GM21423 (cell line): Measurements from ENCODE around the gene GRID1.

Experiments used
- ATAC-seq: cut with Tn5 transposase; IDR thresholded peaks from one replicate; pipeline ENCODE4 v1.9.1; 2021; ENCODE audit warnings: mild to moderate bottlenecking, moderate library complexity; ENCODE audit not compliant: unreplicated experiment

GRID1 gene

DNA sequence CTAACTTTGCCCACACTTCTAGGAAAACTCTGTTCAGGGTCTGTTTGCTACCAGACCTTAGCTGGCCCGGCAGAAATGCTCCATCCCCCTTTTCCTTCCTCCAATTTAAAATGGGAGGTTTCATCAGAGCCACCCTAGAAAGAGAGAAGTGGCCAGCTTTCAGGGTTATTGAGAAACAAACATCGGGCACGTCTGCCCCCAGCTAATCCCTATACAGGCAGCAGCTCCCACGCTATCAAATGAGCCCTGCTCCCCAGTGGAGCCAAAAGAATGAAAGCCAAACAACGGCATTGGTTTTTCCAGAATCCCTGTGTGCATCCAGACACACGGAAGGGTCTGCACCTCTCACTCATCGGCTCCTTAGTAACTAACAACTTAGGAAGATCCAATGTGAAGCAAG lies 132.5 kb downstream of the GRID1 start:
- no peak for ATAC-seq

DNA sequence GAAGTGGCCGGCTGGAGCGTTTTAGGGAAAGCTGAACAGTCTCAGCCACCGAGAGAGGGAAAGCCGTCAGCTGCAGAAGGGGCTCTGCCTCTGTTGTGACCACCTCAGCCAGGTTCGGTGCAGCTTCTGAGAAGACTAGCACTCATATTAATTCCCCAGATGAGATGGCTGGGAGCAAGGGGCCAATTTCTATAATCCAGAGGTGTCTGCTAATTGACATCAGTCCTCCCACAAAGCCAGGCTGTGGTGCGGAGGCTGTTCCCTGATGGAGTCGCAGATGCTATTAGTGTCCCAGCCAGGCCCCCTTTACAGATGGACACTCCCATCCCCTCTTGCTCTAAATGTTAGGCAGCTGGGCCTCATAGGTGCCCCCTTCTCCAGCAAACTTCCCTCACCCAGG lies 133.5 kb downstream of the GRID1 start:
- no peak for ATAC-seq

DNA sequence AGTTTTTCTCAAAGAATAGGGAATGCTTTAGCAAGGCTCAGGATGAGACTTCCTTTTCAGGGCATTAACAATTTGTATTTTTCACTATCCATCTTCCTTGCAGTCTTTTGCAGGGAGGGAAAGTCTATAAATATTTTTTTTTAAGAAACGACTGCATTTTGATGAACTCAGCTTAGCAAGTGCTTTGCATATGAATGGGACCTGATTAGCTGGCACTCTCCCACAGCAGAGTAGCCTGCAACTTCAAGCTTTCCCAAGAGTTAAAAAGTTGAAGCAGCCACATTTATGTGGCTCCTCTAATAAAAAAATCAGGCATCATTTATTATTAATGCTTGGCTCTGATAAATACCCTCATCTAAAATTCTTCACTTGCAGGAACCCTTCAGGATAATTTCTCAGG lies 134.0 kb downstream of the GRID1 start:
- ATAC-seq = no peak

DNA sequence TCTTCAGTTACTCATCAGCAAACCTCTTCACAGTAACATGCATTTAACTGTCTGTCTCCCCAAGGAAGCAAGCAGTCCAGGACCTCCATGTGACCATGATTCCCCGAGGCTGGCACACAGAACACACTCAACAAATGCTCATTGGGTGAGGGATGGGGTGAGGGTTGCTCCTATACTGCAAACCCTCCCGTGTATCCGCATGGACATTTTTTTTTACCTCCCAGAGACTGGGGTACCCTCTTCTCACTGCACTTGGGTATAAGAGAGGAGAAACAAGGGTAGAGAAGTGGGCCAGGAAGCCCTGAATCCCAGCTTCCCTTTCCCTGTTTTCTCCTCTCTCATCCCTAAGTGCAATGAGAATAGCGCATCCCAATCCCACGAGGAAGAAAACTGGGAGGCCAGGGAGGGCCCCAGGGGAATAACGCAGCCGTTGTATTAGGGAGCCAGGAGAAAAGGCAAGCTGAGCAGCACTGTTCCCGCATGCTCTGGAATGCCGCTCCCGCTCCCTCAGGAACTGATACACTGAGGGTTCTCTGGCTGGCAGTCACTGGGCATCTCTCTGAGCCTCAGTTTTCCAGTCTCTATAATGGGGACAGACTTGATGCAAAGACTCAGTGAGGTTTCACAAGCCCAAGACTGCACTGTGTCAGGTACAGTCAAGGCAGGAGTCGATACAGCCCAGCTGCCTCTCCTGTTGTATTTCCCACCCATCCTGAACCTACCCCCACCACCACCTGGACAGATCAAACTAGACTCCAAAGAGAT lies 134.6 kb downstream of the GRID1 start:
- ATAC-seq = no peak

DNA sequence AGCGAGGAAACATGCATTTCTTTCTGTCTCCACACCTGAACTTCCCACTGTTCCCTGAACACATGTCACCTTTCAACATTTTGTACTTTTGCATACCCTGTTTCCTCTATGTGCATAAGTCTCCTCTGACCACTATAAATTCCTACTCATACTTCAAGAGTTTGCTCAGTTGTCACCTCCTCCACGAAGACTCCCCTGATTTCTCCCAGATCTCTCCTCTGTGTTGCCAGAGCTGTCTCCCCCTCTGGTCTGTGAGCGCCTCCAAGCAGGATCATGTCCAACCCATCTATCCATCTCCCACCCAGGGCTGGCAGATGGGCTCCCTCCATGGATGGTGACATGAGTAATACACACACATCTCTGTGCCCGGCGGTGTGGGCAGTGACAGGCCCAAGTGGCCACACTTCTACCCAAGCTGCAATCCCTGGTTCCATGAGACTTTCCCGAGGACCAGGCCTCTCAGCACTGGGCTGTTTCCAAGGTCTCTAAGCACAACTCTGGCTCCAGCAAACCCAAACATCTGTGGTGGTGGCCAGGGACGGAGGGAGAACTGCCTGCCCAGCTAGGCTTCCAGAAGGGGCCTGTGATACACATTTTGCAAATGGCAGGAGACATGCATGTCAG lies 135.9 kb downstream of the GRID1 start:
- no peak for ATAC-seq

DNA sequence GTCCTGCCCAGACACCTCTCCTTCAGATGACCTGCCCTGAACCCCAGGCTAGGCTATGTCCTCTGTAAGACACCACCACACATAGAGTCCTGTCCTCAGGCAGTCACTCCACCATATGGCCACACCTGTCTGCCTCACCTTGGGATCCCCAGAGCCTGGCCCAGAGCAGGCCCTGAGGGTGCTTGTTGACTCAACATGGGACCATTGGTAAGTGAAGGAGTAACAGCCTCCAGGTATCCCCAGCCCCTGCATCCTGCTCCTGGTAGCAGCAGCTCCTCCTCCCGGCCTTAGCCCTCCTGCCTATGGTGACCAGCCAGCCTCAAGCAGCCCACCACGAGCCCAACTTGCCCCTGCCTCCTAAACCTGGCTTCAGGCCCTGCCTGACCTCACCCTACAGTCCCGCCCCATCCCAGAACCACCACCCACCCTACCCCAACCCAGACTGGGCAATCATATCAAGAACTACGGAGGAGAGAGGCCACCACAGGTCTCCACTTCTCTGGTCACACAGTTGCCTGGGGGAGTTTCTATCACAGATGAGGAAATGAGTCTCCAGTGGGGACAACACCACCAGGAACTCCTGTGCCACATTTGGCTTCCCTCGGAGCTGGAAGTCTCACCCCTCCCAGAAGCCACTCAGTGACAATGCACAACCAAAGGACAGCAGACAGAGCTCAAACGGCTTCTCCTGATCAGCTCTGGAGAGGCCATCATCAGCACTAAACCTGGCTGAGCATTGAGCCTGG lies 136.6 kb downstream of the GRID1 start:
- ATAC-seq = no peak

DNA sequence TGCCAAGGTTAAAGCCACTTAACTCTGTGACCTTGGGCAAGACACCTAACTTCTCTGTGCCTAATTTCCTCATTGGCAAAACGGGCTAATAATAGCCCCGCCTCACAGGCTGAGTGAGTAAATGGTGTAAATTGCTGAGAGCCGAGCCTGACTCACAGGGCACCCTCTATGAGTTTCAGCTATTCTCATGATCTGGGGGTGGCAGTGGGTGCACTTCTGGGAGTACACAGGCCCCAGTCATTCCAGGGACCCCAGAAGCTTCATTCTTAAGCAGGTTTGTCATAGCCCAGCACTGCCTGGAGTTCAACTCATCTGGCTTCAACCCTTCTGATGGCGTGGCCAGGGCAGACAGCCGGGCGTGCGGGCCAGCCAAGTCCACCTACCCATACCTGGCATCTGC lies 137.2 kb downstream of the GRID1 start:
- ATAC-seq = no peak

DNA sequence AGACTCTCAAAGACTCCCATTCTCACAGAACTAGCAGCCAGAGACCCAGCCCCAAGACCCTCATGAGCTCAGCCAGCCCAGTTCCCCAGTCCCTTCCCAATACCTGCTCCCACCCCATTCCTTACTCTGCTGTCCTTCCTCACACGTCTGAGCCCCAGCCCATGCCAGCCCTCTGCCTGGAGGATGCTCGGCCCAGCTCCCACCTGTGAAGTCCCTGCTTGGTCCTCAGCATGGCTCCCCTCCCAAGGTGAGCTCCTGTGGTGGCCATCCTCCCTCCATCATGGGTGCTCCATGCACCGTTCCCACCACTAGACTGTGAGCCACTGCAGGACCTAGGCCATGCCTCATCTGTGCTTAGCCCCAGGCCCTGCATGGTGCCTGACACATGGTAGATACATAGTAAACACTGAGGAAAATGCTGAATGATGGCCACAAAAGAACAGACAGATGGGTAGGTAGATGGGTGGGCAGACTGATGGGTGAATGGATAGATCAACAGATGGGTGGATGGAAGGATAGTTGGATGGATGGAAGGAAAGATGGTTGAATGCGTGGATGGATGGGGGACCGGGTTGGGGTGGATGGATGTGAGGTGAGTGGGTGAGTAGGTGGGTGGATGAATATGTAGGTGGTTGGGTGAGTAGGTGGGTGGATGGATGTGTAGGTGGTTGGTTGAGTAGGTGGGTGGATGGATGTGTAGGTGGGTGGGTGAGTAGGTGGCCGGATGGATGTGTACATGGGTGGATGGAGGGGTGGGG lies 138.9 kb downstream of the GRID1 start:
- ATAC-seq = no peak

DNA sequence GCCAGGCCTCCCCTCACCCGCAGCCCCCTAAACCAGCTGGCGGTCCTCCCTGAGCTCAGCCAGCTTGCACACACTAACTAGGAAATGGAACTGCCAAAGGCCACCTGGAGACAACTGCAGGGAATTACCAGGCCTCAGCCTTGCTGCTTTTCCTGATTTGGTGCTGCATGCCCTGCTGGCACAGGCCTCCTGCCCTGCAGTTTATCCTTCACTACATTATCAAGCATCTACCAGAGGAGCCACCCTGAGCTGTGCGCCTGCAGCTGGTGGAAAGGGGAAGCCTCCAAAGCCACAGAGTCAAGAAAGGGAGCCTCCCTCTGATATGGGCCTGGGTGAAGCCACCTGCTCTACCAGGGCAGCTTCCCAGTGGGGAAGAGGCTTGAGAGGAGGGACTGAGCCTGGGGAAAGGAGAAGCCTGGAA lies 139.8 kb downstream of the GRID1 start:
- no peak for ATAC-seq

DNA sequence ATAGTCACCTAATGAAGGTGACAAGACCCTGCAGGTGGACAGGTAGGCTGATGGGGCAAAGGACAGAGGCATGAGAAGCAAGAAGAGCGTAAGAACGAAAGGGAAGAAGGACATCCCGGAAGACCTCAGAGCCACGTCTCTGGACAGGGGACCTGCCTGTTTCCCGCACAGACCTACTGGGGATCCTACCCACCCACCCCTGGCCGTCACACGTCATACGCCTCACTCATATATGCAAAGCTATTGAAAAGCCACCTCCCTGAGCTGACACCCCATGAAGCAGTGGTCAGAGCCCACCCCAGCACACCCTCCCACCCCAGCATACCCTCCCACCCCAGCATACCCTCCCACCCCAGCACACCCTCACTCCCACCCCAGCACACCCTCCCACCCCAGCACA lies 140.6 kb downstream of the GRID1 start:
- no peak for ATAC-seq

DNA sequence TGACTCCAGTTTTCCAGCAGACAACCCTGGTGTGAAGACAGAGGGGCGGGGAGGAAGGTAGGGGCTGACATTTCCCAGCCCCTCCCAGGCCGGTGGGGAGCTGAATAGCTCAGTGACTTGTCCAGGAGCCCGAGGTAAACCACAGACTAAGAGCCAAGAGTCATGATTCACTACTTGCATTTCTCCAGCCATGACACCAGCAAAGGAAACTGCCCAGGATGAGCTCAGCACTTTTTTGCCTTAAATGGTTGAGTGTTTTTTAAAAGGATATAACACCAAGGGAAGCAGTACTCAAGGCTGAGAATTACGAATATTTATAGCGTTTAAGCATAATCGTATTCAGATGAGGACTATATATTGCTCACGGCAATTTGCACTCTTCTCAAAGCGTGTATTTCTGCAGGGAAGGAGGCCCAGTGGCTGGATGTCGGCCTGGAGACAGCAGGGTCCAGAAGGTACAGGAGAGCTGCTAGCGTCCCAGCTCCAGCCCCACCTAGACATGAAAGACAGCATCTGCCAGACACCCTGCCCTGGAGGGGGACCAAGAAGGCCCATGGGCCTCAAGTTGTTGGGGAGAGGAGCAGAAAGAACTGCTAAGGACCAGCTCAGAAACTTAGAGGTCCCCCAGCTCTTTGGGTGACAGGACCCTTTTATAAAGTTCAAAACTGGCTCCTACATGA lies 141.4 kb downstream of the GRID1 start:
- ATAC-seq = peak; percentile 29

DNA sequence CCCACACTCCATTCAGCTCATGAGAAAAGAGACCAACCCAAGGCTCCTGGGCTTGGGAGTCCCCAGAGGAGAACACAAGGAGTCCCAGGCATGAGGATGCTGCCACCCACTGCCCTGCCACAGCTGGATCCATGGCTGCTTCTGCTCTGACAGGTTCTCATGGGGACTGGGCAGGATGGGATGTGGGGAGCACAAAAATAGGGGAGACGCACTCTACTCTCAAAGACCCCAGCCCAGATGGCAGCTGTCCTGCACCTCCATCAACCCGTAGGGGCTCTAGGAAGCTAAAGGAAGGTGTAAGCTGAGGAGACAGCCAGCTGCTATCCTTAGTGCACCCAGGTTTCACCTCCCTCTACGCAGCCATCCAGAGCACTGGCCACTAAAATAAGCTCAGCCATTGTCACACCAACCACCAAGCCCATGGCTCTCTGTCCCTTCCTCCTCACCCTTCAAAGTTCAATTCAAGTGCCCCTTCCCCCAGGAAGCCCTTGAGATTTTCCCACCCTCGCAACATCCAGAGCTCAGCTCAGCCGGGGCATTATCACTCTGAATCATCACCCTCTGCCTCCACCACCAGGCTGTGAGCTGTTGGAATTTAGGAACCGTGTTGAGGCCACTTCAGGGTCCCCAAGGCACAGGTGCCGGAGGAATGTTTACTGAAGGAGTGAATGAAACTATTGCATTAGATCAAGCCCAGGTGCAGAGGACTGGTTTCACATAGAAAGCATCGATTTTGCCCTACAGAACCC lies 142.1 kb downstream of the GRID1 start:
- peak; percentile 86 for ATAC-seq

DNA sequence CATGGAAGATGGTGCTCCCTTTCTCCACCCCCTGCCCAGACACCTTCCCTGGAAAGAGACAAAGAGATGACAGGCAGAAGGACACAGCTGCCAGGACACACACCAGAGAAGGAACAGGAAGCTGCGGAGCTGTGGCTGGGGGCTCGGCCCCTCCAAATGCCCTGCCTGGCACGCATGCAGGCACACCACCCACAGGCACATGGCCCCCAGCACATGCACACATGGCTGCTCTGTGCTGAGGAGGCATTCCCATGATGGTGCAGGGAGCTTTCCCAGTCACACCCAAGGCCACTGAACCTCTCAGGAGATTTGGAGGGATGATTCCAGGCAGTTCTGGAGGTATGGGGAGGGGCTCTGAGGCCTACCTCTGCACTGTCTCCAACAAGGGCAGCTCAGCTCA lies 143.3 kb downstream of the GRID1 start:
- no peak for ATAC-seq

DNA sequence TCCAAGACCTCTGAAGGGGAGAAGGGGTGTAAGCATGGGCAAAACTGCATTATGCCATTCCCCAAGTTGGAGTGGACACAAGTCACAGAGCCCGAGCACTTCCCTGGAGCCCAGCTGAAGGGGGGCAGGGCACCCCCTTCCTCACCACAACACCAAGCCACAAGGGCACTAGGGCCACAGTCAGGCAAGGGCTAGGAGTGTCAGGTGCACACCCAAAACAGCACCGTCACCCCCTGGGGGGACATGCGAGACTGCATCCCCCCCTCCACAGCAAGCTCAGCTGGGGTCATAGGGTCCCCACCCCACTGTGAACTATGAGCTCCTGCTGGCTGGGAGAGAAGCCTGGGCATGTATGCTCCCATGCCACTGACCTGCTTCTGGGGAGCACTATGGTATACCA lies 143.9 kb downstream of the GRID1 start:
- ATAC-seq = no peak

DNA sequence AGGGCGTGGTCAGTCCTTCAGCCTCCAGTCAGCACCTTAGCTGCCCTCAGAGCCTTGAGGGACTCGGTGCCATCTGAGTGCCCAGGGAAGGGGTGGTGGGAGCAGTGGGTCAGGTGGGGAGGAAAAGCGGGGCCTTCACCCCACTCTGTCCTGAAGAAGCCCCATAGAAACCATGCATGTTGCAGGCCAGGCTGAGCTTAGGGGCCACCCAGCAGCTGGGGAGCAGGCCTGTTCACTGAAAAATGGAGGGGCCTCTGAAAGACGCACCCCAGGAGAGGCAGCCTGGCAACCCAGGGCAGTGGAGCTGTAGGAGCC lies 144.3 kb downstream of the GRID1 start:
- ATAC-seq = no peak

DNA sequence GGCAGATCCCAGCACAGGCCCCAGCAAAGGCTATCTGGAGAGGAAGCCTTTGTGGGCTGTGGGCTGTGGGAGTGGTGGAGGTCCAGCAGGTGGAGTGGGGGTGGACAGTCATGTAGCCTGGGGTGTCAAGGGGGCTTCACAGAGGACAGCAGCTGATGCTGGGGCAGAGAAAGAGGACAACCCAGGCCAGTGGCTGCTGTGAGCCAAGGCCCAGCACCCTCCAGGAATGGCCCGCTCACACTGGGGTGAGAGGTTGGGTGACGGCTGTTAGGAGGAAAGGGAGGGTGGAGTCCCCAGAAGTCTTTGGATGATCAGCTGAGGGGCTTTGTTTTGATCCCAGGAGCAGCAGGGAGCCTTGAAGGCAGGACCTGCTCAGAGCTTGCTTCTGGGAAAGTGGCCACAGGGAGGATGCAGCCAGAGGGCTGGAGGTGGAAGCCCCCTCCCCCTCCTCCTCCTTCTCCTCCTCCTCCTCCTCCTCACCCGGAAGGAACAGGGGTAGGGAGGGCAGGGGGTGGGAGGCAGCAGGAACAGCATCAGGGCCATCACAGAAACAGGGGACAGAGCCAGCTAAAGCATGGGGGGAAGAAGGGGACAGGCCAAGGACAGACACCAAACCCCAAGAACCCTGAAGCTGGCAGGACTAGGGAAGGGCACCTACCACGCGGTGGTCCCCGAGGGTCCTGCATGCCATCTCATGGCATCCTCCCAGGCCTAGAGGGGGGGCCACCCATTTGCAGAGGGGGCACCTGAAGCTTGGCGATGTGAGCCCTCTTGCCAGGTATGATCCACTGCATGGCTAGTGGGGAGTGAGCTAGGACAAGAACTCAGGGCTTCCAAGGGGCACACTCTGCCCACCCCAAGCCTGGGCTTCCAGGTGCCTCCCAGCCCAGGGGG lies 144.9 kb downstream of the GRID1 start:
- ATAC-seq = no peak

DNA sequence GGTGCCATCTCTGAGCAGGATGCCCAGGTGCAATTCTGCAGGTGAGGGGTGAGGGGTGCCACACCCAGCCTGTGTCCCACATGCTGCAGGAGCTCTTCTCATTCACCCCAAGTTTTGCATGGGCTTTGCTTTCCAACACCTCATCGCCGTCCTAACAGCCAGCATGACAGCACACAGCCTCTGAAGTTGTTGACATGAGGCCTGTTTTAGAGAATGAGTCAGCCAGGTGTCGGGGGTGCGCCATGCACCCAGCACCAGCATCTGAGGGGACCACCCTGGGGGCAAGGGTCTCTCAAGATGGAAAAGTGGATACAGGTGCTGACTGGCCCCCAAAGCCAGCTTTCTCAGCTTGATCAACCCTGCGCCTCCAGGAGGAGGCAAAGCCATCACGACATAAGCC lies 146.0 kb downstream of the GRID1 start:
- no peak for ATAC-seq

DNA sequence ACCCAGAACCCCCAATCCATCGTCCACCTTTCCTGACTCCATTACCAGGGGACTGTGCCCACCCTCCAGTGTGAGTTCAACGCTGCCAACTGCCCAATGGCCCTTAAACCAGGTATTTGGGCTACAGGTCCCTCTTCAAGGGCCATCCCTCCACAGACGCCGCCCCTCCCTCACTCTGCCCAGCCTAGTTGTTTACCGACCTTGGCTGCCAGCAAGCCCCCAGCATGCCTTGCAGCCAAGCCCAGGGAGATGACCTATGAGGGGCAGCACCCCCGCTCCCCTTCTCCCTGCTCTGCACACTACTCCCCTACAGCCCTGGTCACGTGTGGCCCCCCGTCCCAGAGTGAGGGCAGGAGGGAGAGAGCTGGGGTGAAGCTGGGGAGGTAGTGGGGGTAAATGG lies 147.3 kb downstream of the GRID1 start:
- no peak for ATAC-seq

DNA sequence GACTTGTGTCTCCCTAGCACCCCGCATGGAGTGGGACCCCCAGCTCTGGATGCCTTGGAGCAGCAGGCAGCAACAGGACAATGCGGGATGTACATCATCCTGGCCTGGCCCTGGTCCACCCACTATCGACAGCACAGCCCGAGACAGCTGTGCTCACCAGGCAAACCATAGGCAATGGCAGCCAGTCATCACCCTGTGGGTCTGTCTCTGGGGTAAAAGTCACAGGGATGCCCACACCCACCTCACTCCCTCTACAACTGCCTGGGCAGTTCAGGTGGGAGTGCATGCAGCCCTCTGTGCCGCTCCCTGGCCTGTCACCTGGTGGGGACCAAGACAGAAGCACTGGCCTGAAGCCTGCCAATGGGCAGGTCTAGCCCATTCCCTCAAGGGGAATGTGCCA lies 147.8 kb downstream of the GRID1 start:
- no peak for ATAC-seq
